KOPT-K1 (cell line): ENCODE measurements around the gene EVA1C.
"Not testable (repeated sequence)": the region's sequence is repeated elsewhere in the genome, so short reads cannot be mapped to it uniquely, and the experiment has no call there.

Experiments
- H3K27ac ChIP-seq: fragments of 200-600 bp; sonication (generic); 2 replicates; pipeline ENCODE4 v1.5.1; 2016; ENCODE audit warnings: antibody characterized with exemption, mild to moderate bottlenecking, low read depth, low read length; ENCODE audit not compliant: poor library complexity, severe bottlenecking
- H3K36me3 ChIP-seq: fragments of 200-600 bp; sonication (generic); 2 replicates; pipeline ENCODE4 v1.5.1; 2017; ENCODE audit warnings: antibody characterized with exemption, mild to moderate bottlenecking, low read length, moderate library complexity; ENCODE audit not compliant: insufficient read depth
- H3K9me3 ChIP-seq: fragments of 200-600 bp; sonication (generic); 2 replicates; pipeline ENCODE4 v1.5.1; 2017; ENCODE audit warnings: antibody characterized with exemption, low read length, mild to moderate bottlenecking; ENCODE audit not compliant: insufficient read depth, poor library complexity, severe bottlenecking

Gene EVA1C

GRCh38 chr21:32530809-32531208, 118.3 kb downstream of the EVA1C start:
- H3K27ac ChIP-seq, H3K36me3 ChIP-seq: not testable (repeated sequence)
- H3K9me3 ChIP-seq = peaks cover 18% of the 10 kb centered on the region

- H3K36me3 ChIP-seq, H3K27ac ChIP-seq: not testable (repeated sequence)
- peaks cover 15% of the 10 kb centered on the region for H3K9me3 ChIP-seq
Measured at GRCh38 chr21:32531561-32531960, 119.1 kb downstream of the EVA1C start.

GRCh38 chr21:32532636-32533035, 120.1 kb downstream of the EVA1C start:
- no peak overlapping the region for H3K27ac ChIP-seq
- H3K9me3 ChIP-seq = peaks cover 10% of the 10 kb centered on the region
- no peaks in the 10 kb centered on the region for H3K36me3 ChIP-seq

- no peaks in the 10 kb centered on the region for H3K36me3 ChIP-seq
- no peak overlapping the region for H3K27ac ChIP-seq
- H3K9me3 ChIP-seq = peaks cover 7% of the 10 kb centered on the region
Measured at GRCh38 chr21:32533053-32533452, 120.5 kb downstream of the EVA1C start.

DNA sequence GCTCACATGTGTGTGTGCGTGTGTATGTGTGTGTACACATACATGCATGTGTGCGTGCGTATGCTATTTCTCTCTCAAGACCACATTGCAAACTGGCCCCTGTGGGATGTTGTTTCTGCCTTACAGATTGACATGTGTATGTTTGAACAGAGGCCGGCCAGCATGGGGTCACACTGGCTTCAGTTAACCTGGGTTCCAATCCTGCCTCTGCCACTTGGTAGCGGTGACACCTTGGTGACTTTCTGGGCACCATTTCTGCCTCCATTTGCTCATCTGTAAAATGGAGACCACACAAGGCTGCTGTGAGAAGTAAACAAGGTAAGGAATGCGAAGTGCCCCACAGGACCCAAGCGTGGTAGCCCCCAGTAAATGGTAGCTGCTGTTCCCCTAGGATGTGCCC, 121.1 kb downstream of the EVA1C start:
- Histone ChIP-seq H3K27ac (no peak overlapping the region), H3K9me3 (peaks cover 7% of the 10 kb centered on the region), H3K36me3 (no peaks in the 10 kb centered on the region)

DNA sequence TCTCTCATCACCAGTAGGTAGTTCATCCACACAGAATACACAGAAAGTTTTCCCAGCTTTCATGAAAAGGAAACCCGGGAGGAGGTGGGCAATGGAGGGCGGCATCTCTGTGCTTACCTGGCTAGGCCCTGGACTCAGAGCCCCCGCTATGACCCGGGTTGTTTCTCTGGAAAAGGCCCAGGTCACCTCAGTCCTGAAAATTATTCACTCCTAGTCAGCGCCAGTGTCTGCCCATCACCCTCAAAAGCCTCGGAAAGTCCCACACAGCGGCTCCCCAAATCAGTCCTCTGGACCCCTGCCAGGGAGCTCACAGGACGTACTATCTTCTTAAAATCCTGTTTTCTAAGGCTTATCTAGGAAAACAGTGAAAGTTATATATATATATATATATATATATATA, 121.6 kb downstream of the EVA1C start:
- no peak overlapping the region for H3K27ac ChIP-seq
- no peaks in the 10 kb centered on the region for H3K36me3 ChIP-seq
- H3K9me3 ChIP-seq = peaks cover 7% of the 10 kb centered on the region

DNA sequence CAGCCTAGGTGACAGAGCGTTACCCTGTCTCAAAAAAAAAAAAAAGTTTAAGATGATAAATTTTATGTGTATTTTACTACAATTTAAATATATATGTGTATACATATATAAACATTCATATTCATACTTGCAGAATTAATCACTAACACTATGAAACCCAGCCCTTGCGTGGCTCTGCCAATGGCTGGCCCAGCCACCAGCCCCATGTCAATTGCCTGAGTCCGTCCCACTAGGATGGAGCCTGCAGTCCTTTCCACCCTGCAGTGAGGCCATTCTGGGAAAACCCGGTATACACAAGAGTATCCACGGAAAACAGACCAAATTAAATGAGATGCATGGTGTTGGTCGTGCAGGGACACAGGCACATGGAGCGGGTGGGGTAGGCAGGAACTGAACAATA, 123.1 kb downstream of the EVA1C start:
- Histone ChIP-seq H3K36me3 (no peaks in the 10 kb centered on the region), H3K9me3 (peaks cover 3% of the 10 kb centered on the region), H3K27ac (no peak overlapping the region)

GRCh38 chr21:32537569-32537881, 125.0 kb downstream of the EVA1C start:
- no peak overlapping the region for H3K27ac ChIP-seq
- H3K9me3 ChIP-seq = no peaks in the 10 kb centered on the region
- H3K36me3 ChIP-seq = no peaks in the 10 kb centered on the region

DNA sequence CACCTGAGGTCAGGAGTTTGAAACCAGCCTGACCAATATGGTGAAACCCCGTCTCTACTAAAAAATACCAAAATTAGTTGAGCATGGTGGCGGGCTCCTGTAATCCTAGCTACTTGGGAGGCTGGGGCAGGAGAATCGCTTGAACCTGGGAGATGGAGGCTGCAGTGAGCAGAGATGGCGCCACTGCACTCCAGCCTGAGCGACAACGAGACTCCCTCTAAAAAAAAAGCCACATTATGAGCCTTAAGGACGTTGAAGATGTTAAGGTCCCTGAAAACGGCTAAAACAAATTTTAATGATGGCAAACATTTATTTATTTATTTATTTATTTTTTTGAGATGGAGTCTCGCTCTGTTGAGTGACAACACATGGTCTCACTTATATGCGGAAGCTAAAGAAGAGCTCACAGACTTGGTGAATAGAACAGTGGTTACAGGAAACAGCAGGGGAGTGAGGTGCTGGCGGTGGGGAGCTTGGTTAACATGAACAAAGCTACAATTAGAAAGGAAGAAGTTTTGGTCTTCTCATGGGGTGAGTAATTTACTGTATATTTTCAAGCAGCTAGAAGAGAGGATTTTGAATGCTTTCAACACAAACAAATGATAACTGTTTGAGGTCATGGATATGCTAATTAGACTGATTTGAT, 125.8 kb downstream of the EVA1C start:
- no peaks in the 10 kb centered on the region for H3K9me3 ChIP-seq
- no peaks in the 10 kb centered on the region for H3K36me3 ChIP-seq
- H3K27ac ChIP-seq = no peak overlapping the region

DNA sequence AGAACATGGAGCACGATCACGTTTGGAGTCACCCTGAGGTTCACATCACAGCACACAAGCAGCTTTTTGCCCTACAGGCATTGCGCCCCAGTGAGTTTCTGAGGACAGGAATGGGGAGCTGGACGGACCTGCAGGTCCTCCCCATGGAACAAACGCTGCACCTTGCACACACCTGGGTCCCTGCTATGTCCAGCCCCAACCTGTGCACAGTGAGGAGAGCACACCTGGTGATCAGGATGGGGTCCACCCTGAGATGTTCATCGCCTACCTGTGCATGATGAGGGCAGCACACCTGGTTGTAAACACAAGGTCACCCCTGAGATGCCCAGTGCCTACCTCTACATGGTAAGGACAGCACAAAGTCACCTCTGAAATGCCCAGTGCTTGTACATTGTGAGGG, 126.9 kb downstream of the EVA1C start:
- Histone ChIP-seq H3K27ac (no peak overlapping the region), H3K36me3 (no peaks in the 10 kb centered on the region), H3K9me3 (no peaks in the 10 kb centered on the region)

GRCh38 chr21:32543056-32543455, 130.6 kb downstream of the EVA1C start:
- not testable (repeated sequence) for H3K27ac ChIP-seq, H3K36me3 ChIP-seq, H3K9me3 ChIP-seq

- Histone ChIP-seq H3K36me3 (no peaks in the 10 kb centered on the region), H3K9me3 (no peaks in the 10 kb centered on the region), H3K27ac (no peak overlapping the region)
Measured at GRCh38 chr21:32543975-32544374, 131.5 kb downstream of the EVA1C start.

DNA sequence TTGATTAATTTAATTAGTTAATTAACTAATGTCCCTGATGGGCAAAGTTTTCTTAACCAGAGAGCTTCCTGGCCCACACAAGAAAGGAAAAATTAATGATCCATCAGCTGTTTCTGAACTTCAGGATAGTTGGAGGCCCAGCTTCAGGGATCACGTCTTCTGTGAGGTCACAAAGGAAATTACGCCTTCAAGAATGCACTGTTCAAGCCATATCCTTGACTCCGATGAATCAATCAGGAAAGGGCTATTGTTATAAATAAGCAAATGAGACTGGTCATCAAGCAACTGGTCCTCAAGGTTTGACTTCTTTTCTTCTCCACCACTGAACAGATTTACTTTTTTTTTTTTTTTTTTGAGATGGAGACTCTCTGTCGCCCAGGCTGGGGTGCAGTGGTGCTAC, 132.2 kb downstream of the EVA1C start:
- Histone ChIP-seq H3K36me3 (no peaks in the 10 kb centered on the region), H3K27ac (no peak overlapping the region), H3K9me3 (no peaks in the 10 kb centered on the region)

- no peaks in the 10 kb centered on the region for H3K9me3 ChIP-seq
- no peak overlapping the region for H3K27ac ChIP-seq
- no peaks in the 10 kb centered on the region for H3K36me3 ChIP-seq
Measured at GRCh38 chr21:32545948-32546441, 133.5 kb downstream of the EVA1C start.

DNA sequence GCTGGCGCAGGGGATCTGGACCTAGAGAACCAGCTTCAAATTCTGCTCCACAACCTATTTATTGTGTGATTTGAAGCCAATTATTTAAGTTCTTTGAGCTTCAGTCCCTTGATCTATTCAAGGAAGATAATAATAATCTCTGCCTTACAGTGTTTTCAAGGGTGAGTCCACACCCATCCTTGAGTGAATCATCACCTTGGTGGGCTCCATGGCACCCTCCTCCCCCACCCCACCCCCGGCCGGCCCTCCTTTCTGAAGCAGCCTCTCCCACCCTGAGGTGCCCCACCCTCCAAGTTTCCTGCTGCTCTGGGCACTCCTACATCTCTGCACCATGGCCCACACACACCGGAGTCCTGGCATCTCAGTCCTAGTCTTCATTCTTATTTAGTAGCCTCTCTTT, 134.5 kb downstream of the EVA1C start:
- no peaks in the 10 kb centered on the region for H3K9me3 ChIP-seq
- no peaks in the 10 kb centered on the region for H3K36me3 ChIP-seq
- no peak overlapping the region for H3K27ac ChIP-seq

DNA sequence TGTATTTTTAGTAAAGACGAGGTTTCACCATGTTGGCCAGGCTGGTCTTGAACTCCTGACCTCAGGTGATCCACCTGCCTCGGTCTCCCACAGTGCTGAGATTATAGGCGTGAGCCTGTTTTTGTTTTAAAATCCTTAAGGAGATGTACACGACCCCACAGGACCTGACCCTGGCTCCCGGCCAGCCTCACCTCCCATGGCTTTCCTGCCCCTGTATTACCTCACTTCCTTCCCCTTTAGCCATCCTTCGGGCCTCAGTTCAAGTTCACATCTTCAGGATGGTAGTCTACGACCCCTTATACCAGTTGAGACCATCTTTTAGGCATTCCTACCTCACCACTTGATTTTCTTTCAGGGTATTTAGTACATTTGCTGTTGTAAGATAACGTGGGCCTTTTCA, 136.5 kb downstream of the EVA1C start:
- H3K36me3 ChIP-seq = no peaks in the 10 kb centered on the region
- no peak overlapping the region for H3K27ac ChIP-seq
- no peaks in the 10 kb centered on the region for H3K9me3 ChIP-seq
